Panc1 (cell line): ENCODE measurements around the gene ABTB2.

ENCODE experiments used
- CTCF ChIP-seq: fragments of 450-650 bp; IDR thresholded peaks from 2 replicates; pipeline ENCODE4 v1.5.1; 2017; ENCODE audit warnings: mild to moderate bottlenecking
- POLR2AphosphoS5 ChIP-seq: IDR thresholded peaks from 2 replicates; pipeline ENCODE4 v1.6.1; 2012; ENCODE audit warnings: mild to moderate bottlenecking, low read depth, low read length, moderate library complexity
- REST ChIP-seq, 2 experiments: IDR thresholded peaks; 2 replicates each; pipeline ENCODE4 v1.6.1; 2011 to 2012; ENCODE audit warnings: low read depth in 2 of 2, control low read depth in 1 of 2, low read length in 1 of 2, mild to moderate bottlenecking in 1 of 2, moderate library complexity in 1 of 2; ENCODE audit not compliant: insufficient read depth in 1 of 2
- TCF7L2 ChIP-seq: IDR thresholded peaks from 2 replicates; pipeline ENCODE4 v1.6.1; 2011; ENCODE audit warnings: mild to moderate bottlenecking, low read depth, low read length, inconsistent platforms

- TF ChIP-seq CTCF (no peak), POLR2AphosphoS5 (no peak), TCF7L2 (no peak), REST (IDR thresholded peaks at IDR 0.05; ENCODE audit: insufficient read depth in 1 of 2, low read depth in 2 of 2, low read length in 1 of 2) (no peak)
These were observed 26.5 kb downstream of the ABTB2 start for GRCh38 chr11:34331329-34331728.
